ENCODE measurements around the gene MVK. TPM values are rescaled to one million over a fixed set of nuclear protein-coding genes. Genes with fewer than 3 reads are reported as not detected.
A peak's percentile ranks its signal among the peaks of the same experiment; 100 is the strongest.

MVK gene
- total and polyA plus RNA-seq, 2 experiments from 2014 or later, result 16.7 to 40.1 TPM

DNA sequence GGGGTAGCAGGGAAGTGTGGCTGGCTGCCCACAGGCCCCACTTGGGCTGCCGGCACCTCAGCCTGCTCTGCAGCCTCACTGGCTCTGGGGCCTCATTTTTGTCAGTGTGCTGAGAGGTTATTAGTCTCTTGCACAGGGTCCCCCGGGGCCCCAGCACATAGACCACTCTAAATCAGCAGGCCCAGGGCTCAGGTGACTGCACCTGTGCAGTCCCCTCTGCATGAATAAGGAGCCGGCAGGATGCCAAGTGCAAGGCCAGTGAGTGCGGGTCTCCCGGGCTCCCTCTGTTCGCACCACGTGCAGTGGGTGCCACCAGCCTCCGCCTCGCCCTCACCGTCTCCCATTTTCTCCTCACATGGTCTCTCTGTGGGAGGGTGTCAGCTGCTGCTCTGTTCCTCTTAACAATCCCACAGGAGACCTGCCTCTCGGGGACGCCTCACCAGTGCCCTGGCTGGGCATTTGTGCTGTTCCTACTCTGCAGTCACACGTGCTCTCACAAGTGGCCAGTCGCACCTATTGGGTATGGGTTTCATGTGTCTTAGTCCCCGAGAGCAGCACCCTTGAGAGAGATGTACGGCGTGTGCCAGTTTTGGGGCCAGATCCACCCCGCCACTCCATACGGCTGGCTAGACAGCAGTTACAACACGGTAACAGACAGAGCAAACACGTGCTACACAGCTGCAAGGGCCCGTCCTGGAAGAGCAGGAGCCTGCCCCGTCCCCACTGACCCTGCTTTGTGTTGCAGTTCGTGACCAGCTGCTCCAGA lies 40.7 kb upstream of the MVK start:
- Mint-ChIP-seq H3K27ac (peak overlapping the region; percentile 76), H3K27me3 (ENCODE audit: insufficient read depth, low read depth, poor library complexity) (peaks cover 7% of the 10 kb centered on the region), H3K36me3 (ENCODE audit: low read depth) (no peaks in the 10 kb centered on the region; the same call in 2 of the 3 replicates), H3K4me3 (no peak overlapping the region), H3K4me1 (peaks cover 11% of the 10 kb centered on the region), H3K9me3 (no peaks in the 10 kb centered on the region)
- Histone ChIP-seq H3K27ac (ENCODE audit: low read depth) (no peak overlapping the region), H3K79me2 (replicated peaks; ENCODE audit: insufficient read depth) (no peaks in the 10 kb centered on the region), H3K4me3 (no peak overlapping the region), H3K4me1 (ENCODE audit: insufficient read depth) (0 out of 2 replicates have a peak, but pooled peaks cover 7% of the 10 kb centered on the region), H3K27me3 (ENCODE audit: insufficient read depth) (no peaks in the 10 kb centered on the region), H3K36me3 (ENCODE audit: insufficient read depth) (no peaks in the 10 kb centered on the region), H3F3A (replicated peaks; ENCODE audit: low read depth) (no peaks in the 10 kb centered on the region), H4K20me1 (replicated peaks; ENCODE audit: insufficient read depth) (no peaks in the 10 kb centered on the region), H2AFZ (no peak overlapping the region), H3K9me2 (ENCODE audit: insufficient read depth) (no peaks in the 10 kb centered on the region), H3K4me2 (no peak overlapping the region)
- ATAC-seq (no peak), DNase-seq (ENCODE audit: low spot score) (no peak)
- TF ChIP-seq JUNB (IDR thresholded peaks at IDR 0.05; ENCODE audit: unreplicated experiment) (no peak), NANOG (IDR thresholded peaks at IDR 0.05; ENCODE audit: borderline replicate concordance) (no peak), POLR2AphosphoS5 (IDR thresholded peaks at IDR 0.05; ENCODE audit: low read depth) (no peak), EZH2 (IDR thresholded peaks at IDR 0.05; ENCODE audit: low read depth, unreplicated experiment) (no peak), CREB1 (CRISPR knock-in tag; IDR thresholded peaks at IDR 0.05; ENCODE audit: low read depth) (no peak), STAT1 (IDR thresholded peaks at IDR 0.05; ENCODE audit: unreplicated experiment) (no peak), ZNF114 (CRISPR knock-in tag; IDR thresholded peaks at IDR 0.05) (no peak), CTCF (conservative IDR thresholded peaks at IDR 0.05; ENCODE audit: low read depth in 2 of 2) (no peak), EZH2phosphoT487 (IDR thresholded peaks at IDR 0.05; ENCODE audit: unreplicated experiment) (no peak), ZNF331 (CRISPR knock-in tag; IDR thresholded peaks at IDR 0.05; ENCODE audit: low read depth) (no peak)
- TF ChIP-seq, protein P1, sequence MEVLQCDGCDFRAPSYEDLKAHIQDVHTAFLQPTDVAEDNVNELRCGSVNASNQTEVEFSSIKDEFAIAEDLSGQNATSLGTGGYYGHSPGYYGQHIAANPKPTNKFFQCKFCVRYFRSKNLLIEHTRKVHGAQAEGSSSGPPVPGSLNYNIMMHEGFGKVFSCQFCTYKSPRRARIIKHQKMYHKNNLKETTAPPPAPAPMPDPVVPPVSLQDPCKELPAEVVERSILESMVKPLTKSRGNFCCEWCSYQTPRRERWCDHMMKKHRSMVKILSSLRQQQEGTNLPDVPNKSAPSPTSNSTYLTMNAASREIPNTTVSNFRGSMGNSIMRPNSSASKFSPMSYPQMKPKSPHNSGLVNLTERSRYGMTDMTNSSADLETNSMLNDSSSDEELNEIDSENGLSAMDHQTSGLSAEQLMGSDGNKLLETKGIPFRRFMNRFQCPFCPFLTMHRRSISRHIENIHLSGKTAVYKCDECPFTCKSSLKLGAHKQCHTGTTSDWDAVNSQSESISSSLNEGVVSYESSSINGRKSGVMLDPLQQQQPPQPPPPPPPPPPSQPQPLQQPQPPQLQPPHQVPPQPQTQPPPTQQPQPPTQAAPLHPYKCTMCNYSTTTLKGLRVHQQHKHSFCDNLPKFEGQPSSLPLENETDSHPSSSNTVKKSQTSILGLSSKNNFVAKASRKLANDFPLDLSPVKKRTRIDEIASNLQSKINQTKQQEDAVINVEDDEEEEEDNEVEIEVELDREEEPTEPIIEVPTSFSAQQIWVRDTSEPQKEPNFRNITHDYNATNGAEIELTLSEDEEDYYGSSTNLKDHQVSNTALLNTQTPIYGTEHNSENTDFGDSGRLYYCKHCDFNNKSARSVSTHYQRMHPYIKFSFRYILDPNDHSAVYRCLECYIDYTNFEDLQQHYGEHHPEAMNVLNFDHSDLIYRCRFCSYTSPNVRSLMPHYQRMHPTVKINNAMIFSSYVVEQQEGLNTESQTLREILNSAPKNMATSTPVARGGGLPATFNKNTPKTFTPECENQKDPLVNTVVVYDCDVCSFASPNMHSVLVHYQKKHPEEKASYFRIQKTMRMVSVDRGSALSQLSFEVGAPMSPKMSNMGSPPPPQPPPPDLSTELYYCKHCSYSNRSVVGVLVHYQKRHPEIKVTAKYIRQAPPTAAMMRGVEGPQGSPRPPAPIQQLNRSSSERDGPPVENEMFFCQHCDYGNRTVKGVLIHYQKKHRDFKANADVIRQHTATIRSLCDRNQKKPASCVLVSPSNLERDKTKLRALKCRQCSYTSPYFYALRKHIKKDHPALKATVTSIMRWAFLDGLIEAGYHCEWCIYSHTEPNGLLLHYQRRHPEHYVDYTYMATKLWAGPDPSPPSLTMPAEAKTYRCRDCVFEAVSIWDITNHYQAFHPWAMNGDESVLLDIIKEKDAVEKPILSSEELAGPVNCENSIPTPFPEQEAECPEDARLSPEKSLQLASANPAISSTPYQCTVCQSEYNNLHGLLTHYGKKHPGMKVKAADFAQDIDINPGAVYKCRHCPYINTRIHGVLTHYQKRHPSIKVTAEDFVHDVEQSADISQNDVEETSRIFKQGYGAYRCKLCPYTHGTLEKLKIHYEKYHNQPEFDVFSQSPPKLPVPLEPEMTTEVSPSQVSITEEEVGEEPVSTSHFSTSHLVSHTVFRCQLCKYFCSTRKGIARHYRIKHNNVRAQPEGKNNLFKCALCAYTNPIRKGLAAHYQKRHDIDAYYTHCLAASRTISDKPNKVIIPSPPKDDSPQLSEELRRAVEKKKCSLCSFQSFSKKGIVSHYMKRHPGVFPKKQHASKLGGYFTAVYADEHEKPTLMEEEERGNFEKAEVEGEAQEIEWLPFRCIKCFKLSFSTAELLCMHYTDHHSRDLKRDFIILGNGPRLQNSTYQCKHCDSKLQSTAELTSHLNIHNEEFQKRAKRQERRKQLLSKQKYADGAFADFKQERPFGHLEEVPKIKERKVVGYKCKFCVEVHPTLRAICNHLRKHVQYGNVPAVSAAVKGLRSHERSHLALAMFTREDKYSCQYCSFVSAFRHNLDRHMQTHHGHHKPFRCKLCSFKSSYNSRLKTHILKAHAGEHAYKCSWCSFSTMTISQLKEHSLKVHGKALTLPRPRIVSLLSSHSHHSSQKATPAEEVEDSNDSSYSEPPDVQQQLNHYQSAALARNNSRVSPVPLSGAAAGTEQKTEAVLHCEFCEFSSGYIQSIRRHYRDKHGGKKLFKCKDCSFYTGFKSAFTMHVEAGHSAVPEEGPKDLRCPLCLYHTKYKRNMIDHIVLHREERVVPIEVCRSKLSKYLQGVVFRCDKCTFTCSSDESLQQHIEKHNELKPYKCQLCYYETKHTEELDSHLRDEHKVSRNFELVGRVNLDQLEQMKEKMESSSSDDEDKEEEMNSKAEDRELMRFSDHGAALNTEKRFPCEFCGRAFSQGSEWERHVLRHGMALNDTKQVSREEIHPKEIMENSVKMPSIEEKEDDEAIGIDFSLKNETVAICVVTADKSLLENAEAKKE (CRISPR knock-in tag; IDR thresholded peaks at IDR 0.05), result no peak
- TF ChIP-seq, protein P2, sequence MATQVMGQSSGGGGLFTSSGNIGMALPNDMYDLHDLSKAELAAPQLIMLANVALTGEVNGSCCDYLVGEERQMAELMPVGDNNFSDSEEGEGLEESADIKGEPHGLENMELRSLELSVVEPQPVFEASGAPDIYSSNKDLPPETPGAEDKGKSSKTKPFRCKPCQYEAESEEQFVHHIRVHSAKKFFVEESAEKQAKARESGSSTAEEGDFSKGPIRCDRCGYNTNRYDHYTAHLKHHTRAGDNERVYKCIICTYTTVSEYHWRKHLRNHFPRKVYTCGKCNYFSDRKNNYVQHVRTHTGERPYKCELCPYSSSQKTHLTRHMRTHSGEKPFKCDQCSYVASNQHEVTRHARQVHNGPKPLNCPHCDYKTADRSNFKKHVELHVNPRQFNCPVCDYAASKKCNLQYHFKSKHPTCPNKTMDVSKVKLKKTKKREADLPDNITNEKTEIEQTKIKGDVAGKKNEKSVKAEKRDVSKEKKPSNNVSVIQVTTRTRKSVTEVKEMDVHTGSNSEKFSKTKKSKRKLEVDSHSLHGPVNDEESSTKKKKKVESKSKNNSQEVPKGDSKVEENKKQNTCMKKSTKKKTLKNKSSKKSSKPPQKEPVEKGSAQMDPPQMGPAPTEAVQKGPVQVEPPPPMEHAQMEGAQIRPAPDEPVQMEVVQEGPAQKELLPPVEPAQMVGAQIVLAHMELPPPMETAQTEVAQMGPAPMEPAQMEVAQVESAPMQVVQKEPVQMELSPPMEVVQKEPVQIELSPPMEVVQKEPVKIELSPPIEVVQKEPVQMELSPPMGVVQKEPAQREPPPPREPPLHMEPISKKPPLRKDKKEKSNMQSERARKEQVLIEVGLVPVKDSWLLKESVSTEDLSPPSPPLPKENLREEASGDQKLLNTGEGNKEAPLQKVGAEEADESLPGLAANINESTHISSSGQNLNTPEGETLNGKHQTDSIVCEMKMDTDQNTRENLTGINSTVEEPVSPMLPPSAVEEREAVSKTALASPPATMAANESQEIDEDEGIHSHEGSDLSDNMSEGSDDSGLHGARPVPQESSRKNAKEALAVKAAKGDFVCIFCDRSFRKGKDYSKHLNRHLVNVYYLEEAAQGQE (IDR thresholded peaks at IDR 0.05; ENCODE audit: unreplicated experiment), result no peak
